HS-27A (cell line): ENCODE data around the gene TNFRSF18.

Experiments
- DNase-seq: peaks from one replicate; pipeline ENCODE4 v3.0.0-alpha.2; 2012; ENCODE audit warnings: low read depth, missing footprints

TNFRSF18 gene

DNA sequence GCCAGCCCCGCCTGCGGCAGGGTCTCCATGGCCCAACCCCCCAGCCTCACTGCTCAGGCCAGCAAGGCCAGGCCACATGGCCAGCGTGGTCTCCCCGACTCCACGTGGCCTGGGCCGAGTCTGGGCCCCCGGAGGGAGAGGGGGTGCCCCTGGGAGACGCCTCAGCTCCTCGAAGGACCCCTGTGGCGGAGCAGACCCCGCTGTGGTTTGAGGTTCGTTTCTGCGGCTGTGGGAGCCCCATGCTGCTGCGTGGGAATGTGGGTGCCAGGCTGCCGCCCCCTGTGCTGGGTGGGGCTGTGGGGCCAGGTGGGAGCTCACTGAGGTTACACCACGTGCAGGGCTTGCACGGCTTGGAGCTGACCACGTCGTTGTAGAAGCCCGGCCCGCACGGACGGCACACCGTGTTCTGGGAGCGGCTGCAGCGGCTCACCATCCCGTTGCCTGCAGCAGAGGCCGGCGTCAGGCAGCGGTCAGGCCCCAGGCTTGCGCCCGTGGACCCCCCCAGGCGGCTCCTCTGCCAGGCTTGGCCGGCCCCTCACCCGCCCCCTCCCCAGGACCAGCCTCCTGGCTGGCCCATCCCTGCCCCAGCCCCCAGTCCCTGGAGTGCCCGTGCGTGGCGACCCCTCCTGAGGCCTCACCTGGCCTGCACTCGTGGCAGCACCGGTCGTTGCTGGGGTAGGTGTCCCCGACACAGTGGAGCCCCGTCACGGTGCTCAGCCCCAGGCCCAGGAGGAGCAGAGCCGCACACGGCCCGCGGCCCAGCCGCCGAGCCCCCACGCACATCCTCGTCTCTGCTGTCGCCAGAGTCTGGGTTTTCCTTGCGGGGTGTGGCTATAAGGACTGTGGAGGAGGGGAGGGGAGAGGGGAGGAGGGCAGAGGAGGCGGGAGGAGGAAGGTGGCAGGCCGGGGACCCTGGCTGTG, 7.2 kb upstream of the TNFRSF18 start, which contains the start of gene TNFRSF4:
TSS of gene TNFRSF4 (minus strand) at position 809 of the 921 bp plus-strand sequence. CDS start at position 783, 26 bp downstream.
- DNase-seq, result no peak

DNA sequence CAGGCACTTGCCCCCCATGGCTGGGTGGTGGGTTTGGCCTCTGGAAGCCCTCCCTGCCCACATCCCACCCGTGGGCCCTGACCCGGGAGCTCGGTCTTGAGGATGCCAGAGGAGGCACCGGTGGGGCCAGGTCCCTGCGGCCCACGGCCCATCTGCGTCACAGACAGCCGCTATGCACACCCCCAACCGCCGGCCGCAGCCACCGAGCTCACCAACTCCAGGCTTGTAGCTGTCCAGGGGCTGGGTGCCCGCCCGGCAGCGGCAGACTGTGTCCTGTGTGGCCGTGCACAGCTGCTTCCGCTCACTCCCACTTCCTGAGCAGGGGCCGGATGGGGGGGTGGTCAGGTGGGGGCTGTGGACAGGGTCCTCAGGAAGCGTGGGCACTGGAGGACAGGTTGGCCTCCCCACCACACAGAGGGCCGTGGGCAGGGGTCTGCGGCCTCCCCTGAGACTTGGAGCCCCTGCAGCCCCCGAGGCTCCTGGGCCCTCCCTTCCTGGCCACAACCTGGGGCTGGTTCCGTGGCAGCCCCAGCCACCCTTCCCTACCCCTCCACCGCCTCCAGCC, 6.5 kb upstream of the TNFRSF18 start:
- DNase-seq, result no peak

DNA sequence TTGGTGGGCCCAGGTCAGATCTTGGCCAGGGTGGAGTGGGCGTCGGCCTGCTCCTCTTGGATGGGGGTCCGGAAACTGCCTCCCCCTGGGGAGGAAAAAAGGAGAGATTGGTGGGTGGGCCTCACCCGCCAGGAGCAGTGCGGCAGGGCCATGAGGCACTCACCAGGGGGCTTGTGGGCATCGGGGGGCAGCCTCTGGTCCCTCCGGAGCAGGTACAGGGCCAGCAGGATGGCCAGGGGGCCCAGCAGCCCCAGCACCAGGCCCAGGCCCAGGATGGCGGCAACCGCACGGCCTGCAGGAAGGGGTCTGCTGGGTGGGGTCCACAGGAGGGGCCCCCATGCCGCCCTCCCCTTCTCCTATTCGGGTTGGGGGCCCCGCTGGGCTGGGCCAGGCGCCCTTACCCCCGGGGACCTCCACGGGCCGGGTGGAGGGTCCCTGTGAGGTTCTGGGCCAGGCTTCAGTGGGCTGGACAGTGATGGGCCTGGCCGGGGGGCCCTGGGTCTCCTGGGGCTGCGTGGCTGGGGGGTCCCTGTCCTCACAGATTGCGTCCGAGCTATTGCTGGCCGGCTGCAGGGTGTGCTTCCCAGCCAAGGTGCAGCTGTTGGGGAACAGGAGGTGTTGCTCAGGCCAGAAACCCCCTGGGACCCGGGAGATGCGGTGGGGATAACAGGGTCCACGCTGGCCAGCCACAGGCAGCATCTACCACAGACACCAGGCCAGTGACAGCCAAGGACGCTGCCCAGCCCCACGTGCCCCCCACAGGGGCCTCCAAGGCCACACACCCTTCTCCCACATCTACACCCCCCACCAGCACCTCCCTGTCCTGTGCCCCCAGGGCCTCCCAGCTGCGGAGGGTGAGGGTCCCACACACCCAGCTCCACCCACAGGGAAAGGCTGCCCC, 5.4 kb upstream of the TNFRSF18 start:
- DNase-seq, result no peak

DNA sequence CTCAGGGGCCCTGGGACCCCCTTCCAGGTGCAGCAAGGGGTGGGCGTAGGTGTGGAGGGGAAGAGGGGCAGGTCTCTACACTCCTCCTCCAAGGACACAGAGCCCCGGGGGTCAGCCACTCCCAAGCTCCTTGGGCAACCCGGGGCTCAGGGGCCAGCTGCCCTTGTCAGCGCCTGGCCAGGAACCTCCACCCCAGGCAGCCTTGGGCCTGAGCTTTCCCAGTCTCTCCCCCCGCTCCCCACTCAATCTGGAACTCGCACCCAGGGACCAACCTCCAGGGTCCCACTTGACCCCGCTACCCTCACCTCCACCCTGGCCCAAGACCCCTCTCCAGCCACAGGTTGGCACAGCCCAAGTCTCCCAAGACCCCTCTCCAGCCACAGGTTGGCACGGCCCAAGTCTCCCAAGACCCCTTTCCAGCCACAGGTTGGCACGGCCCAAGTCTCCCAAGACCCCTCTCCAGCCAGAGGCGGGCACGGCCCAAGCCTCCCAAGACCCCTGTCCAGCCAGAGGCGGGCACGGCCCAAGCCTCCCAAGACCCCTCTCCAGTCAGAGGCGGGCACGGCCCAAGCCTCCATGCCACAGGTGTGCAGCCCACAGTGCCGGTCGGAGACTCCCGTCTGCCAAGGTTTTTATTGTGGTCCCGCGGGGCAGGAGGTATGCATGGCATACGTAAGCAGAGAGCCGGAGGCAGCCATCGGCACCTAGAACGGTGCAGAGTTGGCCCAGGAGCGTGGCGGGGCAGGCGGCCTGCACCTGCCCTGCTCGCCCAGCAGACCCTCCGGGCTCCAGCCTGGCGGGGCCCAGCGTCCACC, 4.5 kb upstream of the TNFRSF18 start:
- no peak for DNase-seq

DNA sequence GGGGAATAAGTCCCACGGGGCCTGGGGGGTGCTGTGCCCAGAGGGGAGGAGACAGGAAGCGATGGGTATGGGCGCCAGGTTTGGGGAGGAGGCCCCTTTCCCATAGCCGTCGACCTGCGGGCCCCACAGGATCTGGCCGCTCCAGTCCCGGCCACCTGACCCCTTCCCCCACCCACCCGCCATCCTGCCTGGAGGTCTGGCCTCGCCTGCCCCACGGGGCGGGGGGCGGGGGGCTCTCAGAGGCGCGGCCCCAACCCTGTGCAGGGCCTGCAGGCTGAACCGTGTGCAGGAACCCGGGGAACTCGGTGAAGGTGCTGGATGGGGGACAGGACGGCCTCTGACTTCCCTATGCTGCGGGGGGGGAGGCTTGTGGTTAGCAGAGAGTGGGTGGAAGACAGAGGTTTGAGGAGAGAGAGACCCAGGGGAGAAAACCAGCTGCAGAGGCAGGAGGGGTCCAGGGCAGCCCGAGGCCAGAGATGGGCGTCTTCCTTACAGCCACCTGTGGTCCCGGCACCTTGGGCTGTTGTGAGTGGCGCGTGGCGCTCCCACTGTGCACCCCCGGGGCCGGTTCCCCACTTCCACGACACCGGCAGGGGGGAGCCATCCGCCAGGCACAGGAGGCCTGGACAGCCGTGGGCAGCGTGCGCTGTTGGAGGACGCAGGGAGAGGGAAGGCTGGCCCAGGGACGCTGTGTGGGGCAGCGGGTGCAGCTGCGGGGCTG, 2.5 kb upstream of the TNFRSF18 start:
- no peak for DNase-seq

DNA sequence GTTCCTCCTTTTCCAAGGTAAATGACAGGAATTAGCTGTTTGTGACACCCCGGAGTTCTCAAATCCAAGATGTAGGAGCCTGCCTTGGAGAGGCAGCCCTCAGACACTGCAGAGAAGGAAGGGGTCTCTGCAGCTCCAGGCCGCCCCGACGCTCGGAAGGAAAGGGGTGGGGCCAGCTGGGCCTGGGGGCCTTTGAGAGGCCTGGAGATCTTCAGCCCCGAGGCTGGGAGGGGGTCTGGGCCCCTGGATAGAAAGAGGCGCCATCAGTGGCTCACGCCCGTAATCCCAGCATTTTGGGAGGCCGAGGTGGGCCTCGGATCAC, 1.1 kb upstream of the TNFRSF18 start:
- no peak for DNase-seq

DNA sequence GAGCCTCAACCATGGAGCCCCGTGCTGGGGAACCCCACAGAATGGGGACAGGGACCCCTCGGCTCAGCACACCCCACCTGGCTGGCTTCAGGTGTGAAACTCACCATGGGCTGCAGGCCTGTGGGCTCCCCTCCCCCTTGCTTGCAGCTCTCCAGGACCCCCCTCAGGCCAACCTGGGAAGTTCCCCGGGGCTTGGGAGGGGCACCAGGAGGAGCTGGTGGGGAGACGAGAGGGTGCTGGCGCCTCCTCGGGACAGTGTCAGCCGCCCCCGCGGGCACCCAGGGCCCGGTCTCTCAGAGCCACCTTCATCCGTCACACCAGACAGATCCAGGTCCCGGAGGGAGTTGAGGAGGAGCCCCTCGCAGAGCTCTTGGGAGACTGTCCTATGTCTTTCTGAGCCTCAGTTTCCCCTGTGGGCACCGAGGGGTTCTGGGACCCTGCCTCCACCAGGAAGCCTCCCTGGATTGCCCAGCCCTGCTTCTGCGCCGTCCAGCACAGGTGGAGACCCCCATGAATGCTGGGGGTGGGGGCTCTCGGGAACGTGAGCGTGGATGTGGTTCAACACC, 657 bp upstream of the TNFRSF18 start:
- no peak for DNase-seq

DNA sequence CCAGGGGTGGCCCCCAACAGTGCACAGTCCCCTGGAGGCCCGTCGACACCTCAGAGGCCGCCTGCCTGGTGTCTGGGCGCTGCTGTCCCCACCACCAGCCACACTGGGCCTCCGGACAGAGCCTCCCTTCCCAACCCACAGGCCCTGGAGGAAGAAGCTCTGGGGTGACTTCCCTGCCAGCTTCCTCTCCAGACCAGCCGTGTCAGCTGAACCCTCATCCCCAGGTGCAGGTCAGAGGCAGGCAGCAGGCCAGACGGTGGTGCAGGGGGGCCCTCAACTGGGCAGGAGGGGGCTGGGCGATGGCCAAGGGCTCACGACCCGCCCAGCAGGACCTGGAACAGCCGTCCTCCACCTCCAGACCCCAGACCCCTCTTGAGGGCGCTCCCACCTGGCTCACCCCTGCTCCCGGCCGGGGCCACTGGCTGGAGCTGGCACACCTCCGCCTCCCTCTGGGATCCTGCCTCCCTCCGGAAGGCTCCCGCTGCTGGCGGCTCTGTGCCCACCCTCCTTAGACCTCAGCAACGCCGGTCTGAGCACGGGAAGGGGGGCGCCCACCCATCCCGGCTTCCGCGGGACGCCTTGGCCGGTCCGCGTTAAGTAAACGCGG, 520 bp downstream of the TNFRSF18 start:
- no peak for DNase-seq

DNA sequence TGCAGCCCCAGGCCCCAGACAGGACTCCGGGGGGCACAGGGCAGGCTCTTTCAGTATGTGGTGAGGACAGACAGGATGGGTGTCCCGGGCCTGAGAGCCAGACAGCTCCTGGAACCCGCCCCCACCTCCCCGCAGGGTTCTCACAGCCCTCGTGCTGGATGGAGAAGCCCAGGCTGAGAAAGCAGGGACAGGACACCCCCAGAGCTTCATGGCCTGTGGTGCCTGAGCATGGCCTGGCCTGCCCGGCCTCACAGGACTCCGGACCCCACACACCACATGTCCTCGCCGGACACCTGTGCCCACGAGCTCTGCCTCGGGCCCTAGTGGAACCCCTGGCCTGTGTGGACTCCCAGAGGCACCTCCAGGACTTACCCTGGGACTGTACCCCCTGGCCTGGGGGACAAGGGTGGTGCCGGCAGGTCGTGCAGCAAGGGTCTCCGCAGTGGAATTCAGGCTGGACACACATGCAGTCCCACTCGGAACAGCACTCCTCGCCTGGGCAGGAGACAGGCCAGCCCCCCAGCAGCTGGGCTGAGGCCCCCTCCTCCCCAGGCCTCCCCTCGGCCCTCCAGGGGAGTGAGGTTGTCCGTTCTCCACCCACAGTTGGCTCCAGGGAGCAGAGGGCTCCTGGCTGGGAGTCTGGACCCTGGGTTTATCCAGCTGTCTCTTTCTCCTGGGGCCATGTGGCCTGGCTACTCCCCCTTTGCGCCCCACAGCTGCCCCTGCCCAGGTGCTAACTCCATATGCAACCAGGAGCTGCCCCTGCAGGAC, 1.2 kb downstream of the TNFRSF18 start:
- no peak for DNase-seq

DNA sequence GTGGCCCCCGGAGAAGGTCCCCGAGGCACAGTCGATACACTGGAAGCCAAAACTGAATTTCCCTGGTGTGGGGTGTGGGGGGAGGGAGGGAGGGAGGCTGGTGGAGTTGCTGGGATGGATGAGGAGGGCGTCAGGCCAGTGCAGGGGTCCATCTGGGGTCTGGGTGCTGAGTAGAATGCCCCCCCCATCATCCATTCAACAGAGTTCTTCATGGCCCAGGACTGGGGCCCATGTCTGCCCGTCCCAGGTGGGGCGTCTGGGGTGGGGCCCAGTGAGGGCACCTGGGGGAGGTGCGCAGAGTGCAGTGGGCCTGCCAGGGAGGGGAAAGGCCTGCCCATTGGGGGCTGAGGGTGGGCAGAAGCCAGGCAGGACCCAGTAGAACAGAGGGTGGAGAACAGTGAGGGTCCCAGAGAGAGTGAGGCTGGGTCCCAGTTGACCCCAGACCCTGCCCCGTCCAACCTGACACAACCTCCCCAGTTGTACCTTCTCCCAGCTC, 1.9 kb downstream of the TNFRSF18 start:
- no peak for DNase-seq

DNA sequence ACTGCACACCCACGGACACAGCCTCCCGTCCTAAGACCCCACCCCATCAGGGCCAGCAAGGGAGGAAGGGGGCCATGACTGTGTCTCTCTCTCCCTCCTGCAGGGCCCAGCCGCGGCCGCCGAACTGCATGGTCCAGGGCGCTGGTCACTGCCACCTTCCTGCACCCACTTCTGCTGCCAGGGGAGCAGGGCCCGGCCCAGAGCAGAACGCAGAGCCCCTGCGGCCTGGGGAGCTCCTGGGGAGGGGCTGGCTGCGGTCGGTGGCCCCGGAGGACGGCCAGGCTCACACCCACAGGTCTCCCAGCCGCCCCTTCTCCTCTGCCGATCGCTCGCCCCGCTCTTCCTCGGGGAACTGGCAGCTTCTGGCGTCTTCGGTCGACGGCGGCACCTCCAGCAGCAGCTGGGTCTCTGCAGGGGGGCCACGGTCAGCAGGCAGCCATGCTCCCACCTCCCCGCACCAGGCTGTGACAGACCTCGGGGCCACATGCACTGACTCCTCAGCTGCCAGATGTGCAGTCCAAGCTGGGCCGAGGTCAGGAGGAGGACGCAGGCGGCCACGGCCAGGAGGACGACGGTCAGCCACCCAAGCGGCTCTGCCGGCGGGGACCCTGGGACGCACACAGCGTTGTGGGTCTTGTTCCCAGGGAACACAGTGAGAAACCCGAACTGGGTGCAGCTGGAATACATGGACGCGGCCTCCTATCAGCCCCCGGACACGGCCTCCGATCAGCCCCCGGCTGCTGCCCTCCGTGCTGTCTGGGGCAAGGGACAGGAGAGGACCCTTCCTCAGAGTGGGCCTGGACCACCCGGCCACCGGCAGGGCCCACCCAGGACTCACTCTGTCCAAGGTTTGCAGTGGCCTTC, 2.6 kb downstream of the TNFRSF18 start:
- DNase-seq, result no peak

DNA sequence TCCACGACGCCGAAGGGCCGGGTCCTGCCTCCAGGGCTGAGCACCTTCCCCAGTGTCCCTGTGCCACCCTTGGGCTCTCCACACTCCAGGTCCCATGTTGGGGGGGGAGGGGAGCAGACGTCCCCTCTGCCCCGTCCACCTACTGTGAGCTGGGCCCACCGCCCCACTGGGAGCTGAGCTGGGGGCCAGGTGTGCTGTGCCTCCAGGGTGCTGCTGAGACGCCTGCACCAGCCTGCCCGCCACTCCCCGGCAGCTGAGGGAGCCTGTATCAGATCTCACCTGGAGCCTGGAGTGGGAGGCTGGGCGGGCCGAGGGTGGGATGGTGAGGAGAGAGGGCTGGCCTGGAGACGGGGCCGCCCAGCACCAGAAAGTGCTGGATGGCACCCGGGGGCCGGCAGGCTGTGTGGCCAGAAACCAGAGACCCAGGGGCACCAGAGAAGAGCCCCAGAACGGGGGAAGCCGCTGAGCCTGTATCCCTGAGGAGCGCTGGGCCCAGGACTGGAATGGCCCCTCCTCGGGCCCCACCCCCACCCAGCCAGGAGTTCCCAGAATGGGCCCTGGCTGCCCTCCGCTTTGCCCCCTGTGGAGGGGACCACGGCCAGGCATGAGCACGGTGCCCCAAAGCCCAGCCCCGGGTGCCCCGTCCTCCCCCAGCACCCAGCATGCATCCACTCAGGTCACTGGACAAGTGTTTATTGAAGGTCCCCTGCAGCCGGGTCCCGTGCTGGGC, 3.4 kb downstream of the TNFRSF18 start:
- DNase-seq, result no peak

DNA sequence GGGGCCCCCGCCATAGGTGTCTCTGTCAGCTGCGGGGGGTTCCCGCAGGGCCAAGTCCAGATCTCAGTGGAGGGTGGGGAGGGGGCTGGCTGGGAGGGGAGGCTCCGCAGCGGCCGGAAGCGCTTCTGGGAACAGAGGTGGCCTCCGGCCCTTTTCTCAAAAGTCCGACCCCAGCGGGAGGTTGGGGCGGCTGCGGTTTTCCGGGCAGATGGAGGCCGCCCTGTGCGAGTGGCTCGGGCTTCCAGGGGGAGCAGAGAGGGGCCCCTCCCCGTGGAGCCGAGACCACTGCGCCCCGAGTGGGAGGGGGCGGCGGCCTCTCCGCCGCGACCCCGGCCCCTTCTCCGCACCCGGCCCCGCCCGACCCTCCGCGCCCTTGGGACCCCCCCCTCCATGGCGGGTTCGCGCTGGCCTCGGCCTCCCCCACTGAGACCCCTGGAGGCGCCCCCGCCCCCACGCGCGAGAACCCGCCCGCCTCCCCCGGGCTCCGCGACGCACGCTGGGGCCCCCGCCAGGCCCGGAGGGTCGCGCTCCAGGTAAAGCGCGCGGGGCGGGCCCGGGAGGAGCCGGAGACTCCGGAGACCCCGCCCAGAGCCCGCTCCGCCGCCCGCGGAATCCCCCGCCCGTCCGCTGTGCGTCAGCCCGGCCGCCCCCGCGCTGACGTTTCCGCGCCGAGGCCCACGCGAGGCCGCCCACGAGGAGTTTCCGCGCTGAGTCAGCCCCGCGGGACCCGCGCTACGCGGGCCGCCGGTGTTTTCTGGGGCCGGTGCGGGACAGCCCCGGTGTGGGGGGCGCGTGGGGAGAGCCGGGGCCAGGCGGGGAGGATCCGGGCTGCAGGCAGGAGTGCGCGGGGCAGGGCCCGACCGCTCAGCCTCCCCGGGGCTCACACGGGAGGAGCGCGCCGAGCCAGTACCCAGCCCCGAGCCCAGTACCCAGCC, 5.2 kb downstream of the TNFRSF18 start:
- DNase-seq, result no peak

DNA sequence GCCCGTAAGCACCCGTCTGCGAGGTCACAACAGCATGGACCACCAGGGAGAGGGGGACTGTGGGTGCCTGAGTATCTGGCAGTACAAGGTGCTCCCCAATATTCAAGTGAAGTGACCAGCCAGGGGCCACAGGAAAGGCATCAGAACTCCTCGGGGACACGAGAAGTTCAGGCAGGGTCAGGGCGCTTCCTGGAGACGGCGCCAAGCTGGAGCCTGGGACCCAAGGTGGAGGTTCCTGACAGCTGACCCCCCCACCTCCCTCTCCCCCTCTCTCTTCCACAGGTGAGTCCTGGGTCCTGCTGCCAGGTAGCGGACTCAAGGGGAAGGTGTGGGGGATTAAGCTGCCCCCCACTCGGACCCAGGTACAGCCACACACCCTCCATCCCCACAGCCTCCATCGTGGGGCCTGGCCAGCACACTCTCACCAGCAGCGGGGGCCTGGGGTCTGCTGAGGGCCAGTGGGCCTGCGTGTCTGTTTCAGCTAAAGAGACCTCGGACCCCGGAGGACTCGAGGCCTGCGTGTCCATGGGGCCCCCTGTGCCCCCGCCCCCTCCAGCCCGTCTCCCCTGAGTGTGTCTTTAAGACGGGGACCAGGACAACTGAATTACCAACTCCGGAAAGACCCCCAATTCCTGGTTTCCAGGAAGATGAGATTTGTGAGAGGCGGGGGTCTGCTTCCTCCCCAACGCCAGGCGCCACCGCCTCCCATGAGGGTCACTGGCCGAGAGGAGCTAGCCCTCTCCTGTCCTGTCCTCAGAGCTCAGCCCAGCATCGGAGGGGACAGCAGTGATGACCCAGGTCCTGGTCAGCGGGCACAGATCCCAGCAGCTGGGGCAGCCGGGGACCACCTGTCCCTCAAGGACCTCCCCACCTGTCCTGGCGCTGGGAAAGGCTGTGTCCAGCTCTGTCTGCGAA, 6.2 kb downstream of the TNFRSF18 start:
- no peak for DNase-seq
